ENCODE measurements around the gene GJC3. TPM values are rescaled to one million over a fixed set of nuclear protein-coding genes. Genes with fewer than 3 reads are reported as not detected.

Gene GJC3
- total and polyA plus RNA-seq, 3 donors from 2014 or later, result 0.43 to 0.79 (median 0.71) TPM

DNA sequence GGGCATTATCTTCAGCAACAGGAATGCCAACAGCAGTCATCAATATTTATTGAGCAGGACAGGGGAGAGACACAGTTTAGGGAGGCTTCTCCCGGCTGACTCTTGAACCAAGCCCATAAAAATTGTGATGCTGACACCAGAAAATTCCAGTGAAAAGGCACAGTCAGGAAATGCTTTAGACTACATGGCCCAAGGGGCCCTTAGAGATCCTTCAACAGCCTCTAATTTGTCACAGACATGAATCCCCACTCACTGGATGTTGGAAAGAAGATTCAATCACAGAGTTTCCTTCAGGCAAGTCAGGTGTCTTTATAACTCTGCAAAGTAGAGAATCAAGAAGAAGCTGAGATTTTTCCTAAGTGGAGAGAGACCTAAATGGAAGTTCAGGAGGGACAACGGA lies 1.2 kb downstream of the GJC3 start:
- no peaks in the 10 kb centered on the region for H3K27me3 ChIP-seq
- TF ChIP-seq POLR2A (IDR thresholded peaks at IDR 0.05), result no peak
- TF ChIP-seq, protein P1, sequence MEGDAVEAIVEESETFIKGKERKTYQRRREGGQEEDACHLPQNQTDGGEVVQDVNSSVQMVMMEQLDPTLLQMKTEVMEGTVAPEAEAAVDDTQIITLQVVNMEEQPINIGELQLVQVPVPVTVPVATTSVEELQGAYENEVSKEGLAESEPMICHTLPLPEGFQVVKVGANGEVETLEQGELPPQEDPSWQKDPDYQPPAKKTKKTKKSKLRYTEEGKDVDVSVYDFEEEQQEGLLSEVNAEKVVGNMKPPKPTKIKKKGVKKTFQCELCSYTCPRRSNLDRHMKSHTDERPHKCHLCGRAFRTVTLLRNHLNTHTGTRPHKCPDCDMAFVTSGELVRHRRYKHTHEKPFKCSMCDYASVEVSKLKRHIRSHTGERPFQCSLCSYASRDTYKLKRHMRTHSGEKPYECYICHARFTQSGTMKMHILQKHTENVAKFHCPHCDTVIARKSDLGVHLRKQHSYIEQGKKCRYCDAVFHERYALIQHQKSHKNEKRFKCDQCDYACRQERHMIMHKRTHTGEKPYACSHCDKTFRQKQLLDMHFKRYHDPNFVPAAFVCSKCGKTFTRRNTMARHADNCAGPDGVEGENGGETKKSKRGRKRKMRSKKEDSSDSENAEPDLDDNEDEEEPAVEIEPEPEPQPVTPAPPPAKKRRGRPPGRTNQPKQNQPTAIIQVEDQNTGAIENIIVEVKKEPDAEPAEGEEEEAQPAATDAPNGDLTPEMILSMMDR (IDR thresholded peaks at IDR 0.05), result no peak
- H3K4me1 ChIP-seq, result no peaks in the 10 kb centered on the region
- WGBS, 2 donors, result 57 to 82% methylated on average over 2 of the region's 2 CpGs
- no peak overlapping the region for H3K27ac ChIP-seq
- intact Hi-C loops (cut with DNase I; ENCODE audit: low total_unique reads), result no loop called here
- no peaks in the 10 kb centered on the region for H3K36me3 ChIP-seq (ENCODE audit: low read depth, missing control alignments)
- H3K4me3 ChIP-seq, result no peak overlapping the region
- no peak for DNase-seq
- no peaks in the 10 kb centered on the region for H3K9me3 ChIP-seq

GRCh38 chr7:99927536-99927935 lies 1.9 kb downstream of the GJC3 start:
- WGBS, 2 donors, result 44 to 61% methylated on average over 5 of the region's 5 CpGs
- no peak for DNase-seq
- Histone ChIP-seq H3K27me3 (no peaks in the 10 kb centered on the region), H3K9me3 (no peaks in the 10 kb centered on the region), H3K4me3 (no peak overlapping the region), H3K27ac (no peak overlapping the region), H3K36me3 (ENCODE audit: low read depth, missing control alignments) (no peaks in the 10 kb centered on the region), H3K4me1 (no peaks in the 10 kb centered on the region)
- TF ChIP-seq POLR2A (IDR thresholded peaks at IDR 0.05), result no peak
- TF ChIP-seq, protein P1 (IDR thresholded peaks at IDR 0.05), result no peak
- intact Hi-C loops (cut with DNase I; ENCODE audit: low total_unique reads), result no loop called here

- Histone ChIP-seq H3K4me3 (no peak overlapping the region), H3K9me3 (no peaks in the 10 kb centered on the region), H3K4me1 (no peaks in the 10 kb centered on the region), H3K27ac (no peak overlapping the region), H3K36me3 (ENCODE audit: low read depth, missing control alignments) (no peaks in the 10 kb centered on the region), H3K27me3 (no peaks in the 10 kb centered on the region)
- intact Hi-C loops (cut with DNase I; ENCODE audit: low total_unique reads), result no loop called here
- DNase-seq, result no peak
- TF ChIP-seq POLR2A (IDR thresholded peaks at IDR 0.05), result no peak
- TF ChIP-seq, protein P1 (IDR thresholded peaks at IDR 0.05), result no peak
Observed at GRCh38 chr7:99926321-99926720, 3.1 kb downstream of the GJC3 start.

- no peak overlapping the region for H3K4me3 ChIP-seq
- DNase-seq, result no peak
- no peak overlapping the region for H3K27ac ChIP-seq
- H3K9me3 ChIP-seq, result no peaks in the 10 kb centered on the region
- TF ChIP-seq, protein P1 (IDR thresholded peaks at IDR 0.05), result no peak
- no peak for TF ChIP-seq POLR2A (IDR thresholded peaks at IDR 0.05)
- WGBS, 2 donors, result 95 to 98% methylated on average over 3 of the region's 3 CpGs
- no peaks in the 10 kb centered on the region for H3K36me3 ChIP-seq (ENCODE audit: low read depth, missing control alignments)
- no peaks in the 10 kb centered on the region for H3K4me1 ChIP-seq
- intact Hi-C loops (cut with DNase I; ENCODE audit: low total_unique reads), result no loop called here
- H3K27me3 ChIP-seq, result no peaks in the 10 kb centered on the region
Observed at GRCh38 chr7:99923200-99923599, 6.2 kb downstream of the GJC3 start.

GRCh38 chr7:99920149-99920548 lies 9.3 kb downstream of the GJC3 start:
- no peaks in the 10 kb centered on the region for H3K36me3 ChIP-seq (ENCODE audit: low read depth, missing control alignments)
- peak overlapping the region; percentile 89 to 97 for H3K4me3 ChIP-seq
- H3K4me1 ChIP-seq, result peaks cover 15% of the 10 kb centered on the region
- intact Hi-C loops (cut with DNase I; ENCODE audit: low total_unique reads), result no loop called here
- peak overlapping the region; percentile 85 to 88 for H3K27ac ChIP-seq
- no peaks in the 10 kb centered on the region for H3K27me3 ChIP-seq
- WGBS, 2 donors, result 56 to 74% methylated on average over 3 of the region's 3 CpGs
- DNase-seq, result no peak
- no peak for TF ChIP-seq POLR2A (IDR thresholded peaks at IDR 0.05)
- TF ChIP-seq, protein P1 (IDR thresholded peaks at IDR 0.05), result no peak
- H3K9me3 ChIP-seq, result no peaks in the 10 kb centered on the region
